GM12878 (cell line): ENCODE data around the gene DHX32.
"Not testable (repeated sequence)": the region's sequence is repeated elsewhere in the genome, so short reads cannot be mapped to it uniquely, and the experiment has no call there.

Experiments
- BRCA1 ChIP-seq: IDR thresholded peaks from 2 replicates; pipeline ENCODE4 v1.6.1; 2011; ENCODE audit warnings: low read depth, low read length, improper control_type of control experiment
- CEBPB ChIP-seq, 2 experiments: fragments of 150-350 bp in 1 of 2; IDR thresholded peaks; 2 replicates each; pipeline ENCODE4 v1.6.1; 2012 to 2014; ENCODE audit warnings: low read depth in 2 of 2, low read length in 2 of 2, borderline replicate concordance in 1 of 2, inconsistent platforms in 1 of 2
- CTCF ChIP-seq, 3 experiments: IDR thresholded peaks in 2 of 3; conservative IDR thresholded peaks in 1 of 3; 2 replicates each; pipeline ENCODE4 v1.5.1; 2011; ENCODE audit warnings: low read depth in 3 of 3, low read length in 3 of 3, mild to moderate bottlenecking in 3 of 3, control low read depth in 2 of 3, moderate library complexity in 2 of 3, inconsistent platforms in 1 of 3, mixed read lengths in 1 of 3; ENCODE audit not compliant: control insufficient read depth in 2 of 3, insufficient read depth in 1 of 3; ENCODE audit errors: extremely low read depth in 1 of 3
- EP300 ChIP-seq, 2 experiments: fragments of 150-350 bp in 1 of 2; IDR thresholded peaks; 2 replicates each; pipeline ENCODE4 v1.6.1; 2011 to 2012; ENCODE audit warnings: low read depth in 2 of 2, low read length in 2 of 2, borderline replicate concordance in 1 of 2, improper control_type of control experiment in 1 of 2, inconsistent platforms in 1 of 2; ENCODE audit not compliant: control insufficient read depth in 1 of 2
- EZH2 ChIP-seq: IDR thresholded peaks from 2 replicates; pipeline ENCODE4 v1.6.1; 2012; ENCODE audit warnings: low read depth, mild to moderate bottlenecking, control low read depth, inconsistent platforms, low read length, borderline replicate concordance; ENCODE audit not compliant: control insufficient read depth
- GABPA ChIP-seq: IDR thresholded peaks from 2 replicates; pipeline ENCODE4 v1.6.1; 2014; ENCODE audit warnings: antibody characterized with exemption, low read depth, mild to moderate bottlenecking, inconsistent platforms
- HDAC6 ChIP-seq: fragments of 200-600 bp; sonication (generic); IDR thresholded peaks from one replicate; pipeline ENCODE4 v1.8.0; 2017; ENCODE audit warnings: antibody characterized with exemption; ENCODE audit not compliant: unreplicated experiment
- KDM1A ChIP-seq: fragments of 200-600 bp; sonication (generic); IDR thresholded peaks from 2 replicates; pipeline ENCODE4 v1.6.1; 2016; ENCODE audit warnings: borderline replicate concordance
- MXI1 ChIP-seq: fragments of 150-350 bp; IDR thresholded peaks from 2 replicates; pipeline ENCODE4 v1.6.1; 2011; ENCODE audit warnings: low read depth, mild to moderate bottlenecking, inconsistent platforms, low read length, improper control_type of control experiment
- RAD21 ChIP-seq: IDR thresholded peaks from 2 replicates; pipeline ENCODE4 v1.6.1; 2011; ENCODE audit warnings: mild to moderate bottlenecking, low read depth, low read length, moderate library complexity; ENCODE audit not compliant: insufficient read depth
- TCF12 ChIP-seq: IDR thresholded peaks from 2 replicates; pipeline ENCODE4 v1.6.1; 2011; ENCODE audit warnings: low read depth, mild to moderate bottlenecking, low read length
- YY1 ChIP-seq: IDR thresholded peaks from 2 replicates; pipeline ENCODE4 v1.6.1; 2011; ENCODE audit warnings: low read depth, mild to moderate bottlenecking, low read length
- ZNF384 ChIP-seq: IDR thresholded peaks from 2 replicates; pipeline ENCODE4 v1.6.1; 2012; ENCODE audit warnings: low read depth, mild to moderate bottlenecking, low read length, improper control_type of control experiment, borderline replicate concordance

- TF ChIP-seq KDM1A; MXI1; EP300 (IDR thresholded peaks at IDR 0.05; ENCODE audit: borderline replicate concordance in 1 of 2, control insufficient read depth in 1 of 2, low read depth in 2 of 2, low read length in 2 of 2); YY1; TCF12; RAD21; BRCA1; CTCF (IDR thresholded peaks at IDR 0.05 in 2 of 3, conservative IDR thresholded peaks at IDR 0.05 in 1 of 3; ENCODE audit: control insufficient read depth in 2 of 3, extremely low read depth in 1 of 3, insufficient read depth in 1 of 3, low read depth in 3 of 3, low read length in 3 of 3); ZNF384; HDAC6; CEBPB (IDR thresholded peaks at IDR 0.05; ENCODE audit: borderline replicate concordance in 1 of 2, low read depth in 2 of 2, low read length in 2 of 2); EZH2; GABPA: not testable (repeated sequence)
These were observed 13.1 kb upstream of the DHX32 start for GRCh38 chr10:125894176-125894575.
